Lower leg skin (tissue), 4 donors: ENCODE measurements around the gene SKI. TPM values are rescaled to one million over a fixed set of nuclear protein-coding genes. Genes with fewer than 3 reads are reported as not detected.

Experiments used
- DNase-seq, 2 donors: peaks; one replicate each; pipeline ENCODE4 v3.0.0-alpha.2; 2019; ENCODE audit warnings: low spot score in 2 of 2
- H3K4me3 ChIP-seq: fragments of 200-600 bp; sonication (generic); 2 replicates; pipeline ENCODE4 v1.5.1; 2017; ENCODE audit warnings: mild to moderate bottlenecking, low read depth; ENCODE audit not compliant: poor library complexity, severe bottlenecking
- CTCF ChIP-seq, 3 donors: fragments of 450-650 bp; IDR thresholded peaks; one replicate each; pipeline ENCODE4 v1.5.1; 2016; ENCODE audit warnings: antibody characterized with exemption in 3 of 3, mild to moderate bottlenecking in 3 of 3, moderate library complexity in 2 of 3
- POLR2A ChIP-seq, 2 donors: fragments of 450-650 bp; IDR thresholded peaks; one replicate each; pipeline ENCODE4 v1.6.1; 2016 to 2017; ENCODE audit warnings: antibody characterized with exemption in 2 of 2, mild to moderate bottlenecking in 1 of 2, moderate library complexity in 1 of 2
- WGBS, 2 donors: methylation state at CpG; one replicate each; pipeline ENCODE4 v1.1.5; 2018; 5-methylcytosine and 5-hydroxymethylcytosine counted together
- intact Hi-C: fragments of 100-400 bp; cut with DNase I; formaldehyde crosslinking; loops from one replicate; pipeline ENCODE4 v1.15.0; 2023; ENCODE audit warnings: low total_unique reads
- total RNA-seq, 4 donors: library from RNA; depleted of rRNA; stranded (reverse); fragments of >200 nt; gene quantifications; one replicate each; pipeline ENCODE4 v1.1.0, GENCODE V29; 2016

SKI gene
- total RNA-seq, 4 donors from 2014 or later = 67.3 to 80.8 (median 75.4) TPM

GRCh38 chr1:2308844-2309243, 80.7 kb downstream of the SKI start:
- intact Hi-C loops = loop anchor here (10.0 kb wide), 1 partner anchor 74 kb away; no protein-coding TSS in a partner anchor
- DNase-seq = no peak
- H3K4me3 ChIP-seq = no peak overlapping the region
- 88 to 96% methylated on average over 18 to 20 of the region's 20 CpGs for WGBS, 2 donors
- no peak for TF ChIP-seq CTCF (IDR thresholded peaks at IDR 0.05)
- TF ChIP-seq POLR2A (IDR thresholded peaks at IDR 0.05) = no peak

GRCh38 chr1:2310332-2311183, 82.4 kb downstream of the SKI start:
- no peak overlapping the region for H3K4me3 ChIP-seq
- 53 to 66% methylated on average over 19 to 26 of the region's 28 CpGs for WGBS, 2 donors
- intact Hi-C loops = loop anchor here (10.0 kb wide), 1 partner anchor 116 kb away; the partner anchor contains the start of gene FAAP20
- no peak for DNase-seq
- TF ChIP-seq CTCF (IDR thresholded peaks at IDR 0.05) (no peak), POLR2A (IDR thresholded peaks at IDR 0.05) (no peak)

- no peak overlapping the region for H3K4me3 ChIP-seq
- TF ChIP-seq POLR2A (IDR thresholded peaks at IDR 0.05) (no peak), CTCF (IDR thresholded peaks at IDR 0.05) (no peak)
- peak in 1 of 2 donors; percentile 93 for DNase-seq
- intact Hi-C loops = loop anchor here (10.0 kb wide), 1 partner anchor 117 kb away; the partner anchor contains the start of gene FAAP20
- WGBS, 2 donors = 45 to 65% methylated on average over 8 to 21 of the region's 21 CpGs
These were observed 83.3 kb downstream of the SKI start for GRCh38 chr1:2311184-2312032.

GRCh38 chr1:2312160-2312514, 84.0 kb downstream of the SKI start:
- intact Hi-C loops = loop anchor here (10.0 kb wide), 1 partner anchor 117 kb away; the partner anchor contains the start of gene FAAP20
- DNase-seq = no peak
- H3K4me3 ChIP-seq = no peak overlapping the region
- no peak for TF ChIP-seq CTCF (IDR thresholded peaks at IDR 0.05)
- no peak for TF ChIP-seq POLR2A (IDR thresholded peaks at IDR 0.05)
- 54 to 60% methylated on average over 10 of the region's 10 CpGs for WGBS, 2 donors

- no peak overlapping the region for H3K4me3 ChIP-seq
- TF ChIP-seq CTCF (IDR thresholded peaks at IDR 0.05) (no peak), POLR2A (IDR thresholded peaks at IDR 0.05) (no peak)
- DNase-seq = no peak
- WGBS, 2 donors = 42 to 52% methylated on average over 16 to 18 of the region's 24 CpGs
- intact Hi-C loops = loop anchor here (10.0 kb wide), 1 partner anchor 118 kb away; the partner anchor contains the start of gene FAAP20
These were observed 84.6 kb downstream of the SKI start for GRCh38 chr1:2312515-2313301.
